T-helper 2 cell treated with Interferon-gamma antibody and Interleukin-4, amounts not matched to agents 5 μg/mL and 100 μg/mL, for 36 hours (primary cell): Measurements from ENCODE around the gene TSFM.

Experiments used
- DNase-seq: peaks from one replicate; pipeline ENCODE4 v3.0.0; 2021; ENCODE audit warnings: low spot score
- H3K27ac Mint-ChIP-seq: one replicate; pipeline ENCODE4 v1.8.0; 2021; ENCODE audit warnings: mild to moderate bottlenecking, mixed read lengths
- H3K27me3 Mint-ChIP-seq: one replicate; pipeline ENCODE4 v1.8.0; 2021; ENCODE audit warnings: low read depth, mixed read lengths
- H3K36me3 Mint-ChIP-seq: one replicate; pipeline ENCODE4 v1.8.0; 2021; ENCODE audit warnings: low read depth, mixed read lengths
- H3K4me1 Mint-ChIP-seq: one replicate; pipeline ENCODE4 v1.8.0; 2021; ENCODE audit warnings: low read depth, mixed read lengths
- H3K4me3 Mint-ChIP-seq: one replicate; pipeline ENCODE4 v1.8.0; 2022; ENCODE audit warnings: mild to moderate bottlenecking, moderate library complexity, mixed read lengths
- H3K9me3 Mint-ChIP-seq: one replicate; pipeline ENCODE4 v1.8.0; 2021; ENCODE audit warnings: mixed read lengths

The TSFM gene

DNA sequence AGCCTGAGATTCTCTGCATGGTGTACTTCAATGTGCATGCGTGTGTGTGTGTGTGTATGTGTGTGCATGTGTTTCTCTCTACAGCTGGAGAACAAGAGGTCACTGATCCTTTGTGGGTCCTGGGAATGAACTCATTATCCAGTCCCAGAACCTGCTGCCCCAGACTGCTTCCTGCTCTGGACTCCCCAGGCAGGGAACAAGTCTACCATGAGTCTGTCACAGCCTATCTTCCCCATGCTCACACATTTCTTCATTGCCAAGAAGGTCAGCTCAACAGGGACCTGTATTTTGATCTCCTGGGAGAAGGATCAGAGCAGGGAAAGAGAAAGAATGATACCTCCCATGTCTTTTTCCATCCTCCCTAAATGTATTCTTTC is 41.2 kb upstream of the TSFM start:
- peaks cover 53% of the 10 kb centered on the region for H3K4me1 Mint-ChIP-seq
- peaks cover 31% of the 10 kb centered on the region for H3K36me3 Mint-ChIP-seq
- peak overlapping the region; percentile 94 for H3K4me3 Mint-ChIP-seq
- no peaks in the 10 kb centered on the region for H3K9me3 Mint-ChIP-seq
- peak overlapping the region; percentile 94 for H3K27ac Mint-ChIP-seq
- no peaks in the 10 kb centered on the region for H3K27me3 Mint-ChIP-seq
- DNase-seq: no peak

DNA sequence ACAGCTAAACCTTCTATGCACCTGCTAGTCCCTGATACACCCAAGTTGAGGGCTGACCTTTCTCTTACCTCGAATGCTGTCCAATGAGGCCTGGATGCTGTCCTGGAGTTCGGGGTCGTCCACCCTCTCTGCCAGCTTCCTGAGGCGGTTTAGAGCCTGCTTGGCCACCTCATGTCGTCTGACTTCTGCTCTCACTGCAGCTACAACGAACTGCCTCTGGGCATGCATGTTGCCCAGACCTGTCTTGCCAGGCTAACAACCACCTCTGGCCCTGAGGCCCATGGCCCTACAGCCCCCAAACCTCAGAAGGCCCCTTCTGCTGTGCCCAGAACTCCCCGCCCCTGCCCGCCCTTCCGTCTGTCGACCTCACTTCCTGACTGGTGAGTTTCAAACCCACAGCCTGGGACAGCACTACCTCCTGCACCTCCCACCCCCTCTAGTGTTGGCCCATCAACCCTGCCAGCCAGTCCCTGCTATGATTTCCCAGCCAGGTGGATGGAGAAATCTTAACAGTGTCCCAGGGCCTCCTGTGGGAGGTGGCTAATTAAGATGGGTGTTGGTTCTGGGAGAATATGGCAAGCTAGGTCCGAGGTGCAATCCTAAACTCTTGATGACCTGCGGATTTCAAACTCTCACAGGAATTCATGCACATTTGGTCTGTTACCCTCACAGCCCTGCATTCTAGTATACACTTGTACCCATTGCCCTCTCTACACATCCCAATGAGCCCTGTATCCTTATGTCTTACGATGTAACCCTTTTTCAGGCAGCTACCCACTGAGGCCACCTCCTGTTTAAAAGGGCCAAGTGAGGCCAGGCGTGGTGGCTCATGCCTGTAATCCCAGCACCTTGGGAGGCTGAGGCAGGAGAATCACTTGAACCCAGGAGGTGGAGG is 40.5 kb upstream of the TSFM start:
- Mint-ChIP-seq H3K36me3 (peaks cover 29% of the 10 kb centered on the region), H3K27ac (peak overlapping the region; percentile 94), H3K4me3 (peak overlapping the region; percentile 94), H3K9me3 (no peaks in the 10 kb centered on the region), H3K27me3 (no peaks in the 10 kb centered on the region), H3K4me1 (peaks cover 53% of the 10 kb centered on the region)
- DNase-seq: peak; percentile 74

DNA sequence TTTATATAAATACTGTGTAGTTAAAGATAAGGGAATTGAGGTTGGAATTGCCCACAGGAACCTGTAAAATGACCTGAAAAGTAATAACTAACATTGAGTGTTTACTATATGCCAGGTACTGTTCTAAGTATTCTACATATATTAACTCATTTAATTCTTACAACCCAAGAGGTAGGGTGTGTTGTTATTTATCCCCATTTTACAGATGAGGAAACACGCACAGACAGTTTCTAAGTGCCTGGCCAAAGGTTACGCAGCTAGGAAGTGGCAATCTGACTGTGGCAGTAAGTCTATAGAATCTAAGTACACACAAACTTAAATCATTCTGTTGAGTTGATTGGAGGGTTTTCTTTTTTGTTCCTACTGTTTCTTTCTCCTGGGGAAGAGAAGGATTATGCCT is 38.8 kb upstream of the TSFM start:
- Mint-ChIP-seq H3K27ac (peak overlapping the region; percentile 99), H3K27me3 (no peaks in the 10 kb centered on the region), H3K36me3 (peaks cover 39% of the 10 kb centered on the region), H3K9me3 (no peaks in the 10 kb centered on the region), H3K4me1 (peaks cover 53% of the 10 kb centered on the region), H3K4me3 (peak overlapping the region; percentile 96)
- no peak for DNase-seq

DNA sequence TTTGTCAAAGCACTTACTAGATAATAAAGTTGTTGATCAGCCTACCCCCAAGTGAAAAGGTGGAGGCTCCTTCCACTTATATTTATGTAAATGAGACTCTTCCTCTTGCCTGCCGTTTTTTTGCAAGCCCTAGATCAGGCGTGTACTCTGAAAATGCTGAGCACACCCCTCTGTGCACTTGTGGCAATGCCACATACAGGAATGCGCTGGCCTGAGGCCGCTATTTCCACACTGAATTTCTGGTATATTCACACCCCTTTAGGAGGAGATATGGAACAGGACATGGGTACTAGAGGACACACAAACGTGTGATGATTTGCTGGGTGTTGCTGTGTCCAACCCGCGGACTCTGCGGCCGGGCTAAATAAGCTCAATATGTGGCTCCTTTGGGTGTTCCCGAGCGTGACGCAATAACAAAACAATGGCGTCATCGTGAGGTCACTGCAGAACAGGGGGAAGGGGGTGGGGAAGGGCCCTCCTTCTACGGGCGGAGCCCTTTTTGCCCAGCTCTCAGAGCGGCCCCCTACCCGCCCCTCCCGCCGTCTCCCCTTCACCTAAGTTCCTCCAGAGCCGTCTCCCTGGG is 38.3 kb upstream of the TSFM start:
- Mint-ChIP-seq H3K27ac (peak overlapping the region; percentile 99), H3K27me3 (no peaks in the 10 kb centered on the region), H3K4me1 (peaks cover 48% of the 10 kb centered on the region), H3K4me3 (peak overlapping the region; percentile 96), H3K36me3 (peaks cover 40% of the 10 kb centered on the region), H3K9me3 (no peaks in the 10 kb centered on the region)
- peak; percentile 68 for DNase-seq

DNA sequence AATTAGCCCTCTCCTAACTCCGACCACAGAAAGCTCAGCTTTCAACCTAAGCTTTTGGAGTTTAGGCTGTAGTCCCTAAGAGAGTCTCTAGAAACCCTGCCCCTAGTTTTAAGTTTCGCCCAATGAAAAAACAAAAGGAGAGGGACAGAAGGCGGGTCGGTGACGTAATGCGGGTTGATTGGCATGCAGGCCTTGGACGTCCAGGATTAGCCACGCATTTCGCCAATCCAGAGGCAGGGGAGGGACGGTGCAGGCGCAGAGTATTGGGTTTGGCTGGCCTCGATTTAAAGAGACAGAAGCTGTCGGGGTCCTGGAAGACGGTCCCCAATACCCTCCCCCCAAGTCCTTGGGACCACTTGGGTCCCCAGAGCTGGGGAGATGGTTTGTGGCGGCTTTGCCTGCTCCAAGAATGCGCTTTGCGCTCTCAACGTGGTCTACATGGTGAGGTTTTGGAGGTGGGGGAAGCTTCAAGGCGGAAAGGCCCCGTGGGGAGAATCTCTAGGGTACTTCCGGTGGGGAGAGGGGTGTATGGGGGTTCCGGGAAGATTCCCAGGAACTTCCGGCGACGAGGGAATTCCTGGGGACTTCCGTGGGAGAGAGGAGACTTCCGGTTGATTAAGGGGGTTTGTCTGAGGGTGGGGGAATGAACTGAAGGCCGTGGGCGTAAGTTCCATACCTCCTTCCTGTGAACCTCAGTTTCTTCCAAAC is 37.7 kb upstream of the TSFM start, which contains the start of gene TSPAN31:
TSS of gene TSPAN31 (plus strand) at position 263 of the 708 bp plus-strand sequence. CDS start at position 379, 116 bp downstream.
- Mint-ChIP-seq H3K36me3 (peaks cover 39% of the 10 kb centered on the region), H3K27ac (peak within 1 kb of the TSS; percentile 99), H3K9me3 (no peaks in the 10 kb centered on the region), H3K4me3 (peak within 1 kb of the TSS; percentile 96), H3K27me3 (no peaks in the 10 kb centered on the region), H3K4me1 (peaks cover 42% of the 10 kb centered on the region)
- DNase-seq: peak; percentile 93

DNA sequence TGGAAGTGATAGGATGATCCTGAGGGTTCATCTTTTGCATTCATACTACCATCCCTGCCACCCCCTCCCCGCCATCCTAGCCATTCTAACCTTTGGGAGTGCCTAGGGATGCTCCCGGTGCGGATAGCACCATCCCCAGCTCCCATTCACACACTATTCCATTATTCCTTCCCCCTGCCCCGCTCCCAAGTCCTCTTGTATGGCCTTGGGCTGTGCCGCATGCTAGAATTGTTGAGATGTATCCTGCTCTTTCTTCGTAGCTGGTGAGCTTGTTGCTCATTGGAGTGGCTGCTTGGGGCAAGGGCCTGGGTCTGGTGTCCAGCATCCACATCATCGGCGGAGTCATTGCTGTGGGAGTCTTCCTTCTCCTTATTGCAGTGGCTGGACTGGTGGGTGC is 37.1 kb upstream of the TSFM start:
- peaks cover 46% of the 10 kb centered on the region for H3K4me1 Mint-ChIP-seq
- peak overlapping the region; percentile 99 for H3K27ac Mint-ChIP-seq
- H3K27me3 Mint-ChIP-seq: no peaks in the 10 kb centered on the region
- peaks cover 44% of the 10 kb centered on the region for H3K36me3 Mint-ChIP-seq
- no peak for DNase-seq
- H3K9me3 Mint-ChIP-seq: no peaks in the 10 kb centered on the region
- peak overlapping the region; percentile 96 for H3K4me3 Mint-ChIP-seq

DNA sequence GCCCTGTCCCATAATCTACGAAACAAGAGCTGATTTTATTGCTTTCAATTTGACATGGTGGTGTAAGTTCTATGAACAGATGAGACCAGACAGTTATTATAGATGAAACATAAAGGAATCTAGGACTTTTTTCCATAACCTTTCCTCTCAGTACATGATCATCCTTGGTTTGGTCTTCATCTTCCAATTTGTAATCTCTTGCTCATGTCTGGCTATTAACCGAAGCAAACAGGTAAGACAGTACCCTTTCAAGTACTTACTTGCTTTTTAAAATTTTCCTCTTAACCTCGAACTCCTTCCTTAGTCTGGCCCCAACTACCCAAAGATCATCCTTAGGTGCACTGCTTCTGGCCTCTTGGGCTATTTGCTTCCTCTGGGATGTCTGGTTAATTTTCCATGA is 36.6 kb upstream of the TSFM start:
- peaks cover 43% of the 10 kb centered on the region for H3K36me3 Mint-ChIP-seq

DNA sequence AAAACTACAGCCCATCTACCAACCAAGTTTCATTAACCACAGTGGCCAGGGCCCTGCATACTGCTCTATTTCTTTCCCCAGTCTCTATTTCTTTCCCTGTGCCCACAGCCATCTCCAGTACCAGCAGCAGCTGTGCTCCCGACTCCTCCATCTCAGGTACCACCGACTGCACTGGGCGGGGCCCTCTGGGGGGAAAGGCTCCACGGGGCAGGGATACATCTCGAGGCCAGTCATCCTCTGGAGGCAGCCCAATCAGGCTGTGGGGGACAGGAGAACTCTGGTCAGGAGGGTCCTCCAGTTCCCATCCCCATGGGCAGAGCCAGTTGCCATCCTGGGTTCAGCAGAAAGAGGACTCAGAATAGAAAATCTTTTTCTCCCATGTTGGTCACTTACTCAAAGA is 33.5 kb upstream of the TSFM start:
- H3K4me3 Mint-ChIP-seq: no peak overlapping the region

More for the DNA sequence above, 36.6 kb upstream of the TSFM start:
- peak overlapping the region; percentile 99 for H3K27ac Mint-ChIP-seq
- H3K27me3 Mint-ChIP-seq: no peaks in the 10 kb centered on the region
- DNase-seq: no peak
- peaks cover 45% of the 10 kb centered on the region for H3K4me1 Mint-ChIP-seq
- H3K4me3 Mint-ChIP-seq: peak overlapping the region; percentile 96
- H3K9me3 Mint-ChIP-seq: no peaks in the 10 kb centered on the region

DNA sequence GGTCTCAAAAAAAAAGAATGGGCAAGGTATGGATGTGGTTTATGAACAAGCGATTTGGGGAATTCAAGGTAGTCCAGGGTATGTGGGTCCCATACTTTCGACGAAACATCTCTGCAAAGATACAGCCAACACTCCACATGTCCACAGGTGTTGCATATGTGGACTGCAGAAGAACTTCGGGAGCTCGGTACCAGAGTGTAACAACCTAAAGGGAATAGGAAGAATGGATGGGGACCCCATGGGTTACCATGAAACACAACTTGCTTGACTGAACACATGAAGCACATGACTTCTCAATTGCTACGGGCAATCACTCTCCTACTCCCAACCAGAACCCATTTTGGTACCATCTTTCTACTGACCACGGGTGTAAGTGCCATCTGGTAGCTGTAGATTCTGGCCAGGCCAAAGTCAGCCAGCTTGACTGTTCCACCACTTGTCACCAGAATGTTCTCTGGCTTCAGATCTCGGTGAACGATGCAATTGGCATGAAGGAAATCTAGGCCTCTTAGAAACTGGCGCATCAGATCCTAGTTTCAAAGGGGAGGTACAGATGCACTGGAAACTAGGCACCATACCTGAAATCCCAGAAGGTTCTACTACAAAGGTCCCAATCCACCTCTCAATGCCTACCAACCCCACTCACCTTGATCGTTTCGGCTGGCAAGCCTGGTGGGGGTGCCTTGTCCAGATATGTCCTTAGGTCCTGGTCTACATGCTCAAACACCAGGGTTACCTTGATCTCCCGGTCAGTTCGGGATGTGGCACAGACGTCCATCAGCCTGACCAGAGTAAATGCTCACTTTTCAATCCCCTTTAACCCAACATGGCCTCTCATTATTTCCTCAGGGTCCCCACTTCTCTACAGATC is 31.8 kb upstream of the TSFM start:
- no peak for DNase-seq
- Mint-ChIP-seq H3K4me1 (peaks cover 45% of the 10 kb centered on the region), H3K9me3 (no peaks in the 10 kb centered on the region), H3K36me3 (peaks cover 45% of the 10 kb centered on the region), H3K4me3 (peak overlapping the region; percentile 96), H3K27ac (peak overlapping the region; percentile 89), H3K27me3 (peaks cover 3% of the 10 kb centered on the region)

More for the DNA sequence above, 33.5 kb upstream of the TSFM start:
- no peak for DNase-seq
- peaks cover 3% of the 10 kb centered on the region for H3K27me3 Mint-ChIP-seq
- no peak overlapping the region for H3K27ac Mint-ChIP-seq
- H3K9me3 Mint-ChIP-seq: no peaks in the 10 kb centered on the region
- H3K4me1 Mint-ChIP-seq: peaks cover 52% of the 10 kb centered on the region
- peaks cover 48% of the 10 kb centered on the region for H3K36me3 Mint-ChIP-seq

DNA sequence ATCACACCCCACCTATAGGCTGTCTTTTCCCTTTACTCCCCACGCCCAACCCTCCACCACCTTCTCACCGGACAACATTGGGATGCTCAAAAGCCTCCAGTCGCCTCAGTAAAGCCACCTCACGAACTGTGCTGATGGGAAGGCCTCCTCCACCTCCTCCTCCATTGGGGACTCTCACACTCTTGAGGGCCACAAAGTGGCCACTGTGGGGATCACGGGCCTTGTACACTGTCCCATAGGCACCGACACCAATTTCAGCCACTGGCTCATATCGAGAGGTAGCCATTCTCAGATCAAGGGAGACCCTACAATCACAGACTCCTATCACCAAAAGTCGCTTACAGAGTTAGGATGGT is 31.2 kb upstream of the TSFM start:
- Mint-ChIP-seq H3K4me1 (peaks cover 43% of the 10 kb centered on the region), H3K27me3 (peaks cover 3% of the 10 kb centered on the region), H3K27ac (peak overlapping the region; percentile 89), H3K36me3 (peaks cover 41% of the 10 kb centered on the region), H3K4me3 (peak overlapping the region; percentile 96), H3K9me3 (no peaks in the 10 kb centered on the region)
- no peak for DNase-seq

DNA sequence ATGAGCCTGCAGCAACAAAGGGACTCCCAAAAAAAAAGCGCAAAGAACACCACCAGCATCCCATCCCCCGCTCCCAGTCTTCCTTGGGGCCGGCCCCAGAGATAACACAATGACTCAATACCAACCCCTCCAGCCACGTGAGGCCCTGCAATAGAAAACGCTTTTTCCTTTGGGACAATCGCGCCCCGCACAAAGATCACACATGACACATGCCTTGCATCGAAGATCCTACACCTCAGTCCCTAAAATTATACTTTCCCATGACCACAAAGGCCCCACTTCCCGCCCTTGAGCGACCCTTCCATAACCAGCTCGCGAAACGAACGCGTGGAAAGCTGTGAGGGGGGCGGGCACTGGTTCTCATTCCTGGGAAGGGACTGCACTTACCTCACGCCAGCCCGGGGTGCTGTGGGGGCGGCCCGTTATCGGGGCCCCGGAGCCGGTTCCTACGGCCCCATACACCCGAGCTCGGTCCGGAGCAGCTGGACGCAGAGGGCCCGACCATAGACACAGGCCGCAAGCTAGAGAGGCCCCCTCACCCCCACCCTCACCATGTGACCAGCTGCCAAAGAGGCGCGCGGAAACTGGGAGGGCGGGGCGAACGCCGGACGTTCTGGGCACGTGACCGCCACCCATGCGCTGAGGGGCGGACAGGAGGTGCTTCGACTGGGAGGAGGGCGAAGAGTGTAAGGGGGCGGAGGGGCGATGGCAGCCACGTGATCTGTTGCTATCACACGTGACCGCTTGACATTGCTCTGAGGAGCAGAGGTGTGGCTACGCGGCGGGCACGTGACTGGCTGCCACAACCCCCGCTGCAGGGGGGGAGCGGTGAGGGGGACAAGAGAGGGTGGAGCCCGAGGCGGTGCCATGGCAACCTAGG is 30.6 kb upstream of the TSFM start, which contains the start of gene CDK4:
TSS of gene CDK4 (minus strand) at position 523 of the 880 bp plus-strand sequence. CDS start 593 bp downstream, outside the sequence.
- Mint-ChIP-seq H3K4me1 (peaks cover 46% of the 10 kb centered on the region), H3K36me3 (peaks cover 40% of the 10 kb centered on the region), H3K9me3 (no peaks in the 10 kb centered on the region), H3K4me3 (peak within 1 kb of the TSS; percentile 96), H3K27me3 (peaks cover 3% of the 10 kb centered on the region), H3K27ac (peak within 1 kb of the TSS; percentile 89)
- peak; percentile 99 for DNase-seq

DNA sequence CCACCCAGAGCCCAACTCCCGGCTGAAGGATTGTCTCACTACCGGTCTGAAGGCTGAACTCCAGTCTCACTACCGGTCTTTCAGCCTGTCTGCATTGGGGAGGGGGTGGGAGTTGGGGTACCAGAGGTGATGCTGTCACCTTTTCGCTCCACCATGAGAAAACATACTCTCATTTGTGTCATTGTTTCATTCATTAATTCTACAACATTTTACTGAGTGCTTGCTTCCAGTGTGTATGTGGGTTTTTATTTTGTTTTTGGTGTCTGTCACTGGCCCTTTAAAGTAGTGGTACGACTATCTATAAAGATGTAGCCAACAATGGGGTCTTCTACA is 30.0 kb upstream of the TSFM start:
- Mint-ChIP-seq H3K27ac (peak overlapping the region; percentile 89), H3K4me1 (peaks cover 47% of the 10 kb centered on the region), H3K4me3 (peak overlapping the region; percentile 96), H3K9me3 (no peaks in the 10 kb centered on the region), H3K36me3 (peaks cover 36% of the 10 kb centered on the region), H3K27me3 (peaks cover 3% of the 10 kb centered on the region)
- no peak for DNase-seq
